Aorta (tissue), 5 donors: ENCODE measurements around the gene PPP1R12B. TPM values are rescaled to one million over a fixed set of nuclear protein-coding genes. Genes with fewer than 3 reads are reported as not detected.
"Not testable (repeated sequence)": the region's sequence is repeated elsewhere in the genome, so short reads cannot be mapped to it uniquely, and the experiment has no call there.

Source experiments
- ATAC-seq: fragments of 200-7000 bp; cut with Tn5 transposase; one replicate; pipeline ENCODE4 v1.9.1; 2022; ENCODE audit warnings: moderate library complexity; ENCODE audit not compliant: low FRiP score
- DNase-seq, 2 donors: peaks; one replicate each; pipeline ENCODE4 v3.0.0-alpha.2; 2020
- H3K27ac ChIP-seq, 2 donors: one replicate each; pipeline ENCODE4 v1.5.1; 2013; ENCODE audit warnings: low read length in 2 of 2, mild to moderate bottlenecking in 2 of 2, moderate library complexity in 2 of 2, control low read depth in 1 of 2, inconsistent platforms in 1 of 2, low read depth in 1 of 2
- H3K27me3 ChIP-seq, 2 donors: one replicate each; pipeline ENCODE4 v1.6.1; 2013; ENCODE audit warnings: control low read depth in 1 of 2, low read length in 1 of 2, mild to moderate bottlenecking in 1 of 2, moderate library complexity in 1 of 2; ENCODE audit not compliant: insufficient read depth in 2 of 2, control insufficient read depth in 1 of 2
- H3K36me3 ChIP-seq, 2 donors: one replicate each; pipeline ENCODE4 v1.6.1; 2013; ENCODE audit warnings: control low read depth in 1 of 2, low read length in 1 of 2, mild to moderate bottlenecking in 1 of 2; ENCODE audit not compliant: insufficient read depth in 2 of 2, control insufficient read depth in 1 of 2
- H3K4me1 ChIP-seq, 2 donors: one replicate each; pipeline ENCODE4 v1.6.1; 2013; ENCODE audit warnings: low read length in 2 of 2, control low read depth in 1 of 2, mild to moderate bottlenecking in 1 of 2, moderate library complexity in 1 of 2; ENCODE audit not compliant: insufficient read depth in 2 of 2, control insufficient read depth in 1 of 2
- H3K4me3 ChIP-seq, 2 donors: one replicate each; pipeline ENCODE4 v1.5.1; 2013; ENCODE audit warnings: low read length in 2 of 2, control low read depth in 1 of 2, mild to moderate bottlenecking in 1 of 2
- H3K9me3 ChIP-seq: one replicate; pipeline ENCODE4 v1.6.1; 2013; ENCODE audit warnings: mild to moderate bottlenecking, low read length; ENCODE audit not compliant: control insufficient read depth
- WGBS, 2 donors: extraction: QIAGEN DNeasy Blood & Tissue Kit; methylation state at CpG; one replicate each; pipeline ENCODE4 v1.1.7; 2013; 5-methylcytosine and 5-hydroxymethylcytosine counted together
- intact Hi-C, 2 donors: fragments of 100-400 bp; cut with DNase I; formaldehyde crosslinking; loops; one replicate each; pipeline versions ENCODE4 v1.14.2 to v1.15.0; 2022
- polyA plus RNA-seq, 2 donors: library from polyadenylated mRNA; stranded (reverse); fragments of 200-250 nt; gene quantifications; one replicate each; pipeline ENCODE4 v1.2.3, GENCODE V29; 2013
- total RNA-seq, 2 donors: library from RNA; stranded (reverse); fragmentation: NEBNext Ultra II Directional; extraction: Animal tissue kit (Norgen Biotek cat#: 25700); gene quantifications; one replicate each; pipeline ENCODE4 v1.2.1, GENCODE V29; 2021
- donor health status: healthy with polysubstance abuse.
- donor health status: Bipolar disorder and iron deficiency.
- donor health status: DM: no; HTN: no; CAD: no.
- donor health status: DM: no; HTN: no; CAD: no.
- donor health status: DM: yes; HTN: yes; CAD: no.

Gene PPP1R12B
- total and polyA plus RNA-seq, 4 donors, result 102 to 1,102 (median 396) TPM

GRCh38 chr1:202540858-202541257 is 192.4 kb downstream of the PPP1R12B start:
- not testable (repeated sequence) for H3K9me3 ChIP-seq, H3K27me3 ChIP-seq, ATAC-seq, DNase-seq, H3K36me3 ChIP-seq, H3K4me1 ChIP-seq
- intact Hi-C loops, result loop anchor here (5.0 kb wide), 2 partner anchors 34 to 46 kb away; no protein-coding TSS in a partner anchor
- 2 to 3% methylated on average over 2 of the region's 2 CpGs for WGBS, 2 donors
- Histone ChIP-seq H3K4me3 (peak overlapping the region; percentile 94 to 100), H3K27ac (peak overlapping the region; percentile 78 to 97)

GRCh38 chr1:202542415-202542814 is 193.9 kb downstream of the PPP1R12B start:
- H3K9me3 ChIP-seq, DNase-seq, H3K4me1 ChIP-seq, ATAC-seq, H3K36me3 ChIP-seq, H3K27me3 ChIP-seq: not testable (repeated sequence)
- Histone ChIP-seq H3K4me3 (peak overlapping the region; percentile 92 to 100), H3K27ac (peak overlapping the region; percentile 64 to 87)
- intact Hi-C loops, result loop anchor here (5.0 kb wide), 2 partner anchors 35 to 45 kb away; no protein-coding TSS in a partner anchor

GRCh38 chr1:202543537-202543936 is 195.0 kb downstream of the PPP1R12B start:
- not testable (repeated sequence) for H3K27me3 ChIP-seq, H3K4me1 ChIP-seq, H3K36me3 ChIP-seq, H3K9me3 ChIP-seq
- intact Hi-C loops, result loop anchor here (5.0 kb wide), 2 partner anchors 36 to 44 kb away; no protein-coding TSS in a partner anchor
- ATAC-seq (peak; percentile 47), DNase-seq (peak; percentile 55 to 78)
- H3K4me3 ChIP-seq, result peak overlapping the region; percentile 44 to 100
- WGBS, 2 donors, result 4 to 8% methylated on average over 11 of the region's 11 CpGs
- peak overlapping the region in 1 of 2 donors; percentile 88 for H3K27ac ChIP-seq

- not testable (repeated sequence) for ATAC-seq, DNase-seq, H3K27me3 ChIP-seq, H3K4me1 ChIP-seq, H3K36me3 ChIP-seq, H3K9me3 ChIP-seq
- intact Hi-C loops, result loop anchor here (5.0 kb wide), 2 partner anchors 38 to 42 kb away; no protein-coding TSS in a partner anchor
- Histone ChIP-seq H3K4me3 (peak overlapping the region; percentile 54 to 61), H3K27ac (peak overlapping the region in 1 of 2 donors; percentile 43)
- WGBS, 2 donors, result 21 to 23% methylated on average over 6 of the region's 6 CpGs
Observed at GRCh38 chr1:202544766-202545449, 196.4 kb downstream of the PPP1R12B start.

- H3K4me3 ChIP-seq, result peak overlapping the region; percentile 41 to 54
- H3K4me1 ChIP-seq, DNase-seq, ATAC-seq, H3K9me3 ChIP-seq, intact Hi-C loops, H3K36me3 ChIP-seq, H3K27me3 ChIP-seq: not testable (repeated sequence)
- 7 to 10% methylated on average over 3 of the region's 3 CpGs for WGBS, 2 donors
- peak overlapping the region; percentile 57 to 82 for H3K27ac ChIP-seq
Observed at GRCh38 chr1:202545647-202546303, 197.3 kb downstream of the PPP1R12B start.

- ATAC-seq, H3K9me3 ChIP-seq, H3K27me3 ChIP-seq, H3K36me3 ChIP-seq, DNase-seq, H3K4me1 ChIP-seq, intact Hi-C loops: not testable (repeated sequence)
- WGBS, 2 donors, result 0 to 8% methylated on average over 3 of the region's 3 CpGs
- H3K27ac ChIP-seq, result peak overlapping the region; percentile 57 to 82
- H3K4me3 ChIP-seq, result peak overlapping the region; percentile 18 to 54
Observed at GRCh38 chr1:202546377-202546776, 197.9 kb downstream of the PPP1R12B start.

GRCh38 chr1:202546796-202547195 is 198.3 kb downstream of the PPP1R12B start:
- H3K27ac ChIP-seq, result not testable (repeated sequence)

GRCh38 chr1:202547215-202547614 is 198.7 kb downstream of the PPP1R12B start:
- no peaks in the 10 kb centered on the region for H3K9me3 ChIP-seq
- peak overlapping the region; percentile 41 to 54 for H3K4me3 ChIP-seq

More at GRCh38 chr1:202546796-202547195, 198.3 kb downstream of the PPP1R12B start:
- WGBS, 2 donors, result 6 to 17% methylated on average over 3 of the region's 3 CpGs
- H3K27me3 ChIP-seq, H3K9me3 ChIP-seq, H3K4me1 ChIP-seq, DNase-seq, H3K36me3 ChIP-seq, ATAC-seq, intact Hi-C loops: not testable (repeated sequence)
- H3K4me3 ChIP-seq, result peak overlapping the region; percentile 41 to 54

More at GRCh38 chr1:202547215-202547614, 198.7 kb downstream of the PPP1R12B start:
- intact Hi-C loops, result no loop called here
- no peak for DNase-seq
- Histone ChIP-seq H3K27ac (no peak overlapping the region), H3K27me3 (no peaks in the 10 kb centered on the region), H3K4me1 (peaks cover 0 to 2% of the 10 kb centered on the region in 2 donors), H3K36me3 (no peaks in the 10 kb centered on the region)
- no peak for ATAC-seq
